Measurements from ENCODE around the gene DOCK9.

GRCh38 chr13:98794498-98794897, 183.4 kb downstream of the DOCK9 start:
- TF ChIP-seq CTCF (IDR thresholded peaks at IDR 0.05 in 4 of 5, conservative IDR thresholded peaks at IDR 0.05 in 1 of 5) (no peak), POLR2A (IDR thresholded peaks at IDR 0.05) (no peak)

All from gastrocnemius medialis (tissue), 4 donors.